HUES64 (cell line): ENCODE results near the gene IRAK2.

ENCODE experiments used
- H3K27ac ChIP-seq: 2 replicates; pipeline ENCODE4 v1.7.0; 2013; ENCODE audit warnings: low read depth, low read length, inconsistent platforms
- H3K27me3 ChIP-seq: 2 replicates; pipeline ENCODE4 v1.6.1; 2013; ENCODE audit warnings: mild to moderate bottlenecking, low read length; ENCODE audit not compliant: insufficient read depth
- H3K36me3 ChIP-seq: 2 replicates; pipeline ENCODE4 v1.6.1; 2013; ENCODE audit warnings: mild to moderate bottlenecking, low read length; ENCODE audit not compliant: insufficient read depth
- H3K4me1 ChIP-seq: 2 replicates; pipeline ENCODE4 v1.6.1; 2013; ENCODE audit warnings: mild to moderate bottlenecking, low read length, moderate library complexity; ENCODE audit not compliant: insufficient read depth
- H3K4me3 ChIP-seq: 2 replicates; pipeline ENCODE4 v1.5.1; 2013; ENCODE audit warnings: mild to moderate bottlenecking, low read length, moderate library complexity
- H3K9ac ChIP-seq: 2 replicates; pipeline ENCODE4 v1.6.1; 2013; ENCODE audit warnings: mild to moderate bottlenecking, low read depth, low read length
- H3K9me3 ChIP-seq: 2 replicates; pipeline ENCODE4 v1.6.1; 2013; ENCODE audit warnings: low read depth, low read length; ENCODE audit not compliant: insufficient read depth
- WGBS: fragments of 150-250, 120-280 bp; methylation state at CpG from one replicate; pipeline ENCODE4 v1.1.7; 2013; ENCODE audit warnings: missing lambda C conversion rate; 5-methylcytosine and 5-hydroxymethylcytosine counted together

Gene IRAK2

GRCh38 chr3:10192953-10193691 is 28.4 kb downstream of the IRAK2 start:
- no peak overlapping the region for H3K27ac ChIP-seq
- WGBS = 79% methylated on average over 12 of the region's 12 CpGs
- H3K9me3 ChIP-seq = no peaks in the 10 kb centered on the region
- no peak overlapping the region for H3K9ac ChIP-seq
- H3K27me3 ChIP-seq = no peaks in the 10 kb centered on the region
- no peaks in the 10 kb centered on the region for H3K36me3 ChIP-seq
- 0 out of 2 replicates have a peak, but pooled peaks cover 4% of the 10 kb centered on the region for H3K4me1 ChIP-seq
- no peak overlapping the region for H3K4me3 ChIP-seq

GRCh38 chr3:10193692-10194327 is 29.1 kb downstream of the IRAK2 start:
- Histone ChIP-seq H3K4me3 (no peak overlapping the region), H3K27ac (no peak overlapping the region), H3K36me3 (no peaks in the 10 kb centered on the region), H3K9ac (no peak overlapping the region), H3K9me3 (no peaks in the 10 kb centered on the region), H3K27me3 (no peaks in the 10 kb centered on the region), H3K4me1 (0 out of 2 replicates have a peak, but pooled peaks cover 4% of the 10 kb centered on the region)
- WGBS = 92% methylated on average over 13 of the region's 14 CpGs

GRCh38 chr3:10194328-10195071 is 29.8 kb downstream of the IRAK2 start:
- no peak overlapping the region for H3K27ac ChIP-seq
- H3K36me3 ChIP-seq = no peaks in the 10 kb centered on the region
- no peak overlapping the region for H3K9ac ChIP-seq
- no peak overlapping the region for H3K4me3 ChIP-seq
- no peaks in the 10 kb centered on the region for H3K9me3 ChIP-seq
- H3K4me1 ChIP-seq = 0 out of 2 replicates have a peak, but pooled peaks cover 4% of the 10 kb centered on the region
- no peaks in the 10 kb centered on the region for H3K27me3 ChIP-seq
- 93% methylated on average over 11 of the region's 11 CpGs for WGBS

GRCh38 chr3:10195366-10196089 is 30.8 kb downstream of the IRAK2 start:
- Histone ChIP-seq H3K4me1 (0 out of 2 replicates have a peak, but pooled peaks cover 4% of the 10 kb centered on the region), H3K9me3 (no peaks in the 10 kb centered on the region), H3K27ac (no peak overlapping the region), H3K27me3 (no peaks in the 10 kb centered on the region), H3K9ac (no peak overlapping the region), H3K36me3 (no peaks in the 10 kb centered on the region), H3K4me3 (no peak overlapping the region)
- 81% methylated on average over 12 of the region's 12 CpGs for WGBS

GRCh38 chr3:10196389-10197052 is 31.8 kb downstream of the IRAK2 start:
- no peak overlapping the region for H3K9ac ChIP-seq
- H3K36me3 ChIP-seq = no peaks in the 10 kb centered on the region
- WGBS = 86% methylated on average over 12 of the region's 12 CpGs
- H3K9me3 ChIP-seq = no peaks in the 10 kb centered on the region
- H3K4me3 ChIP-seq = no peak overlapping the region
- H3K27me3 ChIP-seq = no peaks in the 10 kb centered on the region
- 0 out of 2 replicates have a peak, but pooled peaks cover 4% of the 10 kb centered on the region for H3K4me1 ChIP-seq
- no peak overlapping the region for H3K27ac ChIP-seq

GRCh38 chr3:10198226-10198625 is 33.5 kb downstream of the IRAK2 start:
- Histone ChIP-seq H3K27me3 (no peaks in the 10 kb centered on the region), H3K27ac (no peak overlapping the region), H3K9ac (no peak overlapping the region), H3K4me1 (0 out of 2 replicates have a peak, but pooled peaks cover under 1% of the 10 kb centered on the region), H3K36me3 (no peaks in the 10 kb centered on the region), H3K9me3 (no peaks in the 10 kb centered on the region), H3K4me3 (no peak overlapping the region)
- 84% methylated on average over 4 of the region's 4 CpGs for WGBS

DNA sequence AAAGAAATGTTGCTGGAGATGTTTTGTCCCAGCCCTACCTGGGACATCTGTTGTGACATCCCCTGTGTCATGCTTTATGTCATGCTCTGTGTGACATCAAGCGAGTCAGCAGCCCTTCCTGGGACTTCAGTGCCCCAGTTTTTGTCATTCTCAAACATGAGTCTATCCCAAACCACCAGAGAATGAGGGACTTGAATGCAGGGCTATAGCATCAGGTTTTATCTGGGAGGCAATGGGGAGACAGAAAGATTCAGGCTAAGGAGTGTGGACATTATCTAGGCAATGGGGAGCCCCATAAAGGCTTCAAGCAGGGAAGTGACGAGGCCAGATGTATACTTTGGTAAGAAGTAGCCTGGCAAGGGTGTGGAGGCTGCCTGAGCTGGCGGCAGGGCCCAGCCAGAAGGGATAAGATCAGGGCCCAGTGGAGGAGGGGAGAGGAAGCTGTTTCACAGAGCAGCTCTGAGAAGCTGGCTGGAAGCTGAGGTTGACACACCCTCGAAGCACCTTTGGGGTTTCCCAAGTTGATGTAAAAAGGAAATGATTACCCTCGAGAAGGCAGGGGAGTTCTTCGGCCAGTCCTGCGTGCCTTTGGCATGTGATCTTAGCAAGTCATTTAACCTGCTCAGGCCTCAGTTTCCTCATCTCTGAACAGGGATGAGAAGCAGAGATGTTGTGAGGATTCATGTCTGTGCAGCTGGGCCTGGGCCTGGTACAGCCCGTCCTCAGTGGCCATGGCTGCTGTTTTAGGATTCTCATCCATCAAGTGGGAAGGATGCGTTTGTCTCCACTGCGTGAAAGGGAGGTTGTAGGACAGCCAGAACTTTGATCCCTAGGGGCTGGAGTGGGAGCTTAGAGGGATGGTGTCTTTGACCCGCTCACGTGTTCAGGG is 34.3 kb downstream of the IRAK2 start:
- Histone ChIP-seq H3K9me3 (no peaks in the 10 kb centered on the region), H3K4me3 (no peak overlapping the region), H3K27ac (no peak overlapping the region), H3K36me3 (no peaks in the 10 kb centered on the region), H3K4me1 (no peaks in the 10 kb centered on the region), H3K9ac (no peak overlapping the region), H3K27me3 (no peaks in the 10 kb centered on the region)
- 90% methylated on average over 11 of the region's 12 CpGs for WGBS

GRCh38 chr3:10204921-10205320 is 40.2 kb downstream of the IRAK2 start:
- WGBS = no CpG with 5 or more reads among the region's 2 CpGs
- H3K4me1 ChIP-seq = no peaks in the 10 kb centered on the region
- no peak overlapping the region for H3K27ac ChIP-seq
- no peaks in the 10 kb centered on the region for H3K36me3 ChIP-seq
- H3K27me3 ChIP-seq = no peaks in the 10 kb centered on the region
- no peaks in the 10 kb centered on the region for H3K9me3 ChIP-seq
- no peak overlapping the region for H3K4me3 ChIP-seq
- H3K9ac ChIP-seq = no peak overlapping the region

DNA sequence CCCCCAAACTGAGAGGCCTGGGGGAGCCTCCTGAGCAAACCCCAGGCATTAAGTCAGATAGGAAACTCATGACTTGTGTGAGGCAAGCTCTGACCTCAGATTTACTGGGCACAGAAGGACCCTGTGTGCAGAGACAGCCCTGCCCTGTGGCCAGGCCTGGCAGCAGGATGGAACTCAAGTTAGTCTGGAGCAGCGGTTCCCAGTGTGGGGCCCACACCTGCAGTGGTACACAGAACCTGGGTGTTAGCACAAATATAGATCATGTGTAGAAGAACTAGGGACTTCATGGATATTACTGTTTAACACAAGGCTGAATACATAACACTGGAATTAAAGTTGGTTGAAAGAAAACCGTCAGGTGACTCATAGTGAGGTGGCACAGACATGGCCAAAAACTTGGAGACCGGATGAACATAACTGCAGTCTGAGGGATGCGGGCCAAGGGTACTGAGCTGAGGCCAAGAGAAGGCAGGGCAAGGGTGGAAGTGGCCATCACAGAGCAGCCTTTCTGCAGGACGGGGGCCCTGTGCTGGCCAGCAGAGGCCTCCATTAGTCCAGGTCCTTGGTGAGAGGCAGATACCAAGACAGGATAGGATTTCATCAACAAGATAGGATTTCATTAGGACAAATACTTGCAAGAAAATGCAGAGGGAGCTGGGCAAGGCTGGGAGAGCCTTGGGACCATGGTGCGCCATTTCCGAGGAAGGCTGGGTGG is 40.9 kb downstream of the IRAK2 start:
- Histone ChIP-seq H3K36me3 (no peaks in the 10 kb centered on the region), H3K9me3 (no peaks in the 10 kb centered on the region), H3K27me3 (no peaks in the 10 kb centered on the region), H3K9ac (no peak overlapping the region), H3K4me1 (no peaks in the 10 kb centered on the region), H3K4me3 (no peak overlapping the region), H3K27ac (no peak overlapping the region)
- 93% methylated on average over 7 of the region's 7 CpGs for WGBS
